H1 (cell line): ENCODE data around the gene CPA1. TPM values are rescaled to one million over a fixed set of nuclear protein-coding genes. Genes with fewer than 3 reads are reported as not detected.

Experiments
- CTCF ChIA-PET: fragments of 300-600 bp; sonication (Branson Sonifier 250); formaldehyde crosslinking; loops from one replicate; lab custom pipeline; 2021; ENCODE audit not compliant: partially characterized antibody; lab: Charles Lee
- POLR2A ChIA-PET: fragments of 300-600 bp; sonication (Branson Sonifier 250); formaldehyde crosslinking; loops from one replicate; lab custom pipeline; 2021; ENCODE audit warnings: inconsistent platforms; ENCODE audit not compliant: partially characterized antibody; lab: Charles Lee
- DNase-seq, 2 experiments: peaks; one replicate each; pipeline versions ENCODE4 v3.0.0 to v3.0.0-alpha.2; 2010 to 2022; ENCODE audit warnings: low spot score in 2 of 2, low read depth in 1 of 2, mixed read lengths in 1 of 2
- FAIRE-seq: peaks from 2 replicates; lab custom pipeline; 2011; peaks lifted over from hg19 to GRCh38; lab: Jason Lieb, UNC
- H2AFZ ChIP-seq: 2 replicates; pipeline ENCODE4 v1.8.1; 2012; ENCODE audit warnings: low read length, inconsistent platforms
- H2AK5ac ChIP-seq: 2 replicates; pipeline ENCODE4 v1.6.1; 2013; ENCODE audit warnings: low read depth, low read length
- H2BK120ac ChIP-seq: replicated peaks from 2 replicates; pipeline ENCODE3; 2013; ENCODE audit warnings: low read depth, low read length, inconsistent platforms
- H2BK12ac ChIP-seq: 2 replicates; pipeline ENCODE4 v1.6.1; 2013; ENCODE audit warnings: low read depth, low read length
- H2BK15ac ChIP-seq: 2 replicates; pipeline ENCODE4 v1.6.1; 2013; ENCODE audit warnings: low read length
- H2BK20ac ChIP-seq: 2 replicates; pipeline ENCODE4 v1.6.1; 2013; ENCODE audit warnings: low read length
- H2BK5ac ChIP-seq: 2 replicates; pipeline ENCODE4 v1.6.1; 2013; ENCODE audit warnings: low read depth, low read length
- H3K14ac ChIP-seq: 2 replicates; pipeline ENCODE4 v1.6.1; 2013; ENCODE audit warnings: inconsistent platforms; ENCODE audit not compliant: insufficient read length
- H3K18ac ChIP-seq: 2 replicates; pipeline ENCODE4 v1.6.1; 2013; ENCODE audit warnings: low read length; ENCODE audit errors: extremely low read depth
- H3K23ac ChIP-seq: 2 replicates; pipeline ENCODE4 v1.6.1; 2013; ENCODE audit warnings: inconsistent platforms; ENCODE audit not compliant: insufficient read length
- H3K23me2 ChIP-seq: 2 replicates; pipeline ENCODE4 v1.6.1; 2013; ENCODE audit warnings: low read depth, low read length
- H3K27ac ChIP-seq: 2 replicates; pipeline ENCODE4 v1.6.1; 2011; ENCODE audit warnings: low read depth, low read length, inconsistent platforms
- H3K27me3 ChIP-seq, 4 experiments: replicated peaks in 1 of 4; 1 replicate in 1 of 4; 2 replicates in 3 of 4; pipeline versions ENCODE4 v1.6.1 to v1.8.1; 2011 to 2013; ENCODE audit warnings: low read length in 3 of 4, mild to moderate bottlenecking in 3 of 4, inconsistent platforms in 2 of 4, mixed read lengths in 2 of 4, moderate library complexity in 1 of 4; ENCODE audit not compliant: control insufficient read depth in 3 of 4, insufficient read depth in 3 of 4; ENCODE audit errors: extremely low read depth in 1 of 4
- H3K36me3 ChIP-seq, 4 experiments: 2 replicates each; pipeline versions ENCODE4 v1.6.1 to v1.8.1; 2011 to 2013; ENCODE audit warnings: mild to moderate bottlenecking in 4 of 4, low read length in 3 of 4, moderate library complexity in 2 of 4, control low read depth in 1 of 4, inconsistent platforms in 1 of 4; ENCODE audit not compliant: insufficient read depth in 4 of 4, control insufficient read depth in 2 of 4
- H3K4ac ChIP-seq: replicated peaks from 2 replicates; pipeline ENCODE3; 2013; ENCODE audit warnings: low read length, low read depth, mixed read lengths, inconsistent platforms; ENCODE audit not compliant: insufficient read length
- H3K4me1 ChIP-seq, 4 experiments: replicated peaks in 1 of 4; 1 replicate in 1 of 4; 2 replicates in 3 of 4; pipeline versions ENCODE4 v1.6.1 to v1.8.1; 2011 to 2013; ENCODE audit warnings: low read length in 3 of 4, inconsistent platforms in 2 of 4, mixed read lengths in 1 of 4; ENCODE audit not compliant: insufficient read depth in 4 of 4, control insufficient read depth in 3 of 4
- H3K4me2 ChIP-seq, 2 experiments: 2 replicates each; pipeline versions ENCODE4 v1.6.1 to v1.8.1; 2011 to 2013; ENCODE audit warnings: low read depth in 2 of 2, low read length in 2 of 2, control low read depth in 1 of 2, inconsistent platforms in 1 of 2, mild to moderate bottlenecking in 1 of 2; ENCODE audit not compliant: insufficient read depth in 1 of 2
- H3K4me3 ChIP-seq, 4 experiments: fragments of 200-600, 300-600 bp in 1 of 4; sonication (generic), shearing (Covaris generic), sonication (Bioruptor Twin) in 1 of 4; 2 replicates each; pipeline versions ENCODE4 v1.5.1 to v1.8.1; 2011 to 2016; ENCODE audit warnings: low read length in 4 of 4, low read depth in 3 of 4, control low read depth in 2 of 4, inconsistent platforms in 2 of 4, mild to moderate bottlenecking in 2 of 4, mixed read lengths in 1 of 4, moderate library complexity in 1 of 4; ENCODE audit not compliant: insufficient read depth in 2 of 4; ENCODE audit errors: extremely low read depth in 1 of 4
- H3K56ac ChIP-seq: replicated peaks from 2 replicates; pipeline ENCODE3; 2013; ENCODE audit warnings: low read depth, mild to moderate bottlenecking, mixed read lengths, low read length, inconsistent platforms; ENCODE audit not compliant: insufficient read length
- H3K79me1 ChIP-seq: 2 replicates; pipeline ENCODE4 v1.6.1; 2013; ENCODE audit warnings: low read depth, low read length, control low read depth
- H3K79me2 ChIP-seq, 2 experiments: 2 replicates each; pipeline versions ENCODE4 v1.6.1 to v1.8.1; 2012 to 2013; ENCODE audit warnings: low read length in 2 of 2, mild to moderate bottlenecking in 2 of 2, inconsistent platforms in 1 of 2; ENCODE audit not compliant: insufficient read depth in 2 of 2, control insufficient read depth in 1 of 2
- H3K9ac ChIP-seq, 4 experiments: replicated peaks in 1 of 4; 1 replicate in 1 of 4; 2 replicates in 3 of 4; pipeline versions ENCODE4 v1.6.1 to v1.8.1; 2011 to 2013; ENCODE audit warnings: low read depth in 3 of 4, low read length in 3 of 4, control low read depth in 2 of 4, mild to moderate bottlenecking in 2 of 4, moderate library complexity in 2 of 4, inconsistent platforms in 1 of 4; ENCODE audit errors: extremely low read depth in 1 of 4
- H3K9me3 ChIP-seq, 2 experiments: 2 replicates each; pipeline versions ENCODE4 v1.6.1 to v1.8.1; 2012 to 2013; ENCODE audit warnings: mild to moderate bottlenecking in 2 of 2, moderate library complexity in 2 of 2, control low read depth in 1 of 2, inconsistent platforms in 1 of 2, low read depth in 1 of 2, low read length in 1 of 2, mixed read lengths in 1 of 2; ENCODE audit not compliant: insufficient read depth in 2 of 2
- H4K20me1 ChIP-seq, 2 experiments: replicated peaks in 1 of 2; 2 replicates each; pipeline versions ENCODE3 to v1.8.1; 2011 to 2013; ENCODE audit warnings: inconsistent platforms in 2 of 2, low read length in 2 of 2, mild to moderate bottlenecking in 1 of 2; ENCODE audit not compliant: insufficient read depth in 2 of 2, control insufficient read depth in 1 of 2
- H4K5ac ChIP-seq: 2 replicates; pipeline ENCODE4 v1.6.1; 2013; ENCODE audit warnings: low read length, low read depth, mixed read lengths, inconsistent platforms; ENCODE audit not compliant: insufficient read length
- H4K8ac ChIP-seq: 2 replicates; pipeline ENCODE4 v1.8.0; 2013; ENCODE audit warnings: mild to moderate bottlenecking, moderate library complexity, low read length, inconsistent platforms; ENCODE audit not compliant: insufficient read depth; ENCODE audit errors: extremely low read depth
- H4K91ac ChIP-seq: replicated peaks from 2 replicates; pipeline ENCODE3; 2013; ENCODE audit warnings: low read length, mixed read lengths, inconsistent platforms; ENCODE audit not compliant: insufficient read length
- CREB1 ChIP-seq: IDR thresholded peaks from 2 replicates; pipeline ENCODE4 v1.6.1; 2012; ENCODE audit warnings: inconsistent platforms
- HDAC2 ChIP-seq, 2 experiments: fragments of 300-600 bp in 1 of 2; sonication (generic) in 1 of 2; IDR thresholded peaks; 2 replicates each; pipeline ENCODE4 v1.6.1; 2011 to 2012; ENCODE audit warnings: low read depth in 2 of 2, low read length in 2 of 2, mild to moderate bottlenecking in 2 of 2, moderate library complexity in 2 of 2, borderline replicate concordance in 1 of 2, inconsistent platforms in 1 of 2
- NRF1 ChIP-seq: IDR thresholded peaks from 2 replicates; pipeline ENCODE4 v1.6.1; 2011; ENCODE audit warnings: mild to moderate bottlenecking, low read depth, low read length, improper control_type of control experiment
- SP1 ChIP-seq: IDR thresholded peaks from 2 replicates; pipeline ENCODE4 v1.6.1; 2011; ENCODE audit warnings: low read depth, low read length
- WGBS, 2 experiments: shearing (Covaris generic) in 1 of 2; methylation state at CpG; one replicate each; pipeline versions ENCODE4 v1.1.6 to v1.1.7; 2013 to 2015; ENCODE audit warnings: low lambda C conversion rate in 2 of 2, mixed read lengths in 2 of 2, inconsistent platforms in 1 of 2, low coverage in 1 of 2, missing lambda C conversion rate in 1 of 2; ENCODE audit not compliant: insufficient replicate concordance in 2 of 2, insufficient coverage in 1 of 2, insufficient read length in 1 of 2; ENCODE audit errors: extremely low coverage in 1 of 2, missing lambda C conversion rate in 1 of 2; 5-methylcytosine and 5-hydroxymethylcytosine counted together
- polyA plus RNA-seq, 7 experiments: library from polyadenylated mRNA; depleted of rRNA in 3 of 7; stranded (reverse) in 5 of 7; unstranded in 2 of 7; fragments of >200 nt in 5 of 7; fragments of 200-250 nt in 2 of 7; gene quantifications; 1 replicate in 5 of 7; 2 replicates in 1 of 7; 4 replicates in 1 of 7; pipeline versions ENCODE4 v1.2.1 to v1.2.3, GENCODE V29; 2011 to 2013; ENCODE audit warnings: missing spikeins in 2 of 7, mixed read lengths in 2 of 7
- total RNA-seq: library from RNA; stranded (reverse); fragmentation: NEBNext Ultra II Directional; extraction: Animal tissue kit (Norgen Biotek cat#: 25700); gene quantifications from 2 replicates; pipeline ENCODE4 v1.2.1, GENCODE V29; 2021

Gene CPA1
- total and polyA plus RNA-seq, 2 of the 8 experiments (the other 6 are each of a cell fraction or from before 2014, with no cell fraction given): not detected

DNA sequence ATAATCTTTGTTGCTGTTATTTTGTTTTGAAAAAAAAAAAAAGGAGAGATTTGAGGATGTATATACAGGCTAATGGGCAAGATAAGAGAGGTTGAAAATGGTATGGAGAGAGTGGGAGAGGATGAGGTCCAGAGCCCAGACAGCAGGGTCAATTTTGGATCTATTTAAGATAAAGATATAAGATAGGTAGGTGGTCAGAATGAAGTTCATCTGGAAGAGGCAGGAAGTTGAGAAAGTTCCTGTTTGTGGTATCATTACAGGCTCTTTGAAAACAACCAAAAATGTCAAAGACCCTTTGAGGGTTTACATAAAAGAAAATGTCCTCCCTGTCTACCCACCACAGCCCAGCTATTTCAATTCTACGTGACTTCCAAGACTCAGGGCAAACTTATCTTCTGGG is 53.0 kb downstream of the CPA1 start:
- FAIRE-seq (no peak), DNase-seq (no peak)
- no peak overlapping the region for H4K5ac ChIP-seq
- H3K56ac ChIP-seq: no peak overlapping the region
- H2BK20ac ChIP-seq: no peak overlapping the region
- H3K14ac ChIP-seq: no peak overlapping the region
- no peak overlapping the region for H2BK15ac ChIP-seq
- H3K4me1 ChIP-seq: no peaks in the 10 kb centered on the region; a peak in 1 of 7 replicates
- H2BK120ac ChIP-seq: no peak overlapping the region
- WGBS, 2 experiments: 88% methylated on average over 1 of the region's 1 CpG; no CpG with 5 or more reads in 1 of the 2 experiments
- no peaks in the 10 kb centered on the region for H3K9me3 ChIP-seq
- H3K9ac ChIP-seq: no peak overlapping the region
- no peak overlapping the region for H3K4ac ChIP-seq
- no peak overlapping the region for H3K27ac ChIP-seq
- no peaks in the 10 kb centered on the region for H3K36me3 ChIP-seq
- H4K20me1 ChIP-seq: no peaks in the 10 kb centered on the region
- no peak overlapping the region for H4K91ac ChIP-seq
- H3K79me1 ChIP-seq: no peaks in the 10 kb centered on the region
- ChIA-PET CTCF (no interaction called here), POLR2A (no interaction called here)
- no peaks in the 10 kb centered on the region; the same call in 1 of the 2 replicates for H3K23me2 ChIP-seq
- no peak overlapping the region for H3K23ac ChIP-seq
- no peak overlapping the region for H3K18ac ChIP-seq
- H2BK5ac ChIP-seq: no peak overlapping the region
- no peak overlapping the region for H3K4me3 ChIP-seq
- no peak overlapping the region for H2AFZ ChIP-seq
- H2AK5ac ChIP-seq: no peak overlapping the region
- no peak overlapping the region for H3K4me2 ChIP-seq
- no peak overlapping the region for H4K8ac ChIP-seq
- H3K27me3 ChIP-seq: no peaks in the 10 kb centered on the region
- no peaks in the 10 kb centered on the region for H3K79me2 ChIP-seq
- no peak overlapping the region for H2BK12ac ChIP-seq
- TF ChIP-seq NRF1 (no peak), SP1 (no peak), CREB1 (no peak), HDAC2 (IDR thresholded peaks at IDR 0.05; ENCODE audit: borderline replicate concordance in 1 of 2, low read depth in 2 of 2, low read length in 2 of 2) (no peak)
